ENCODE results near the gene NUP35.

- TF ChIP-seq POLR2A (IDR thresholded peaks at IDR 0.05; ENCODE audit: low read depth, low read length) = no peak
- TF ChIP-seq TAF1 (IDR thresholded peaks at IDR 0.05; ENCODE audit: borderline replicate concordance, low read depth, low read length) = no peak
These were observed 62.1 kb downstream of the NUP35 start for GRCh38 chr2:183186296-183186695.

Measured in GM12892 (cell line).